ES-I3 (cell line): ENCODE results near the gene HERPUD1.

Experiments
- H3K36me3 ChIP-seq: 2 replicates; pipeline ENCODE4 v1.6.1; 2013; ENCODE audit warnings: mild to moderate bottlenecking, low read length, control low read depth, moderate library complexity; ENCODE audit not compliant: insufficient read depth
- H3K4me1 ChIP-seq: 2 replicates; pipeline ENCODE4 v1.6.1; 2013; ENCODE audit warnings: mild to moderate bottlenecking, control low read depth, low read length; ENCODE audit not compliant: insufficient read depth
- H3K9ac ChIP-seq: 2 replicates; pipeline ENCODE4 v1.6.1; 2013; ENCODE audit warnings: low read depth, mild to moderate bottlenecking, low read length, moderate library complexity
- H3K9me3 ChIP-seq: 2 replicates; pipeline ENCODE4 v1.6.1; 2013; ENCODE audit warnings: mild to moderate bottlenecking, low read length, moderate library complexity; ENCODE audit not compliant: control insufficient read depth, insufficient read depth

The HERPUD1 gene

GRCh38 chr16:56936491-56936890, 4.5 kb downstream of the HERPUD1 start:
- Histone ChIP-seq H3K9me3 (no peaks in the 10 kb centered on the region), H3K36me3 (peaks cover 38% of the 10 kb centered on the region), H3K4me1 (no peaks in the 10 kb centered on the region), H3K9ac (no peak overlapping the region)

GRCh38 chr16:56936950-56937349, 5.0 kb downstream of the HERPUD1 start:
- no peaks in the 10 kb centered on the region for H3K9me3 ChIP-seq
- no peak overlapping the region for H3K9ac ChIP-seq
- peaks cover 42% of the 10 kb centered on the region for H3K36me3 ChIP-seq
- no peaks in the 10 kb centered on the region for H3K4me1 ChIP-seq

DNA sequence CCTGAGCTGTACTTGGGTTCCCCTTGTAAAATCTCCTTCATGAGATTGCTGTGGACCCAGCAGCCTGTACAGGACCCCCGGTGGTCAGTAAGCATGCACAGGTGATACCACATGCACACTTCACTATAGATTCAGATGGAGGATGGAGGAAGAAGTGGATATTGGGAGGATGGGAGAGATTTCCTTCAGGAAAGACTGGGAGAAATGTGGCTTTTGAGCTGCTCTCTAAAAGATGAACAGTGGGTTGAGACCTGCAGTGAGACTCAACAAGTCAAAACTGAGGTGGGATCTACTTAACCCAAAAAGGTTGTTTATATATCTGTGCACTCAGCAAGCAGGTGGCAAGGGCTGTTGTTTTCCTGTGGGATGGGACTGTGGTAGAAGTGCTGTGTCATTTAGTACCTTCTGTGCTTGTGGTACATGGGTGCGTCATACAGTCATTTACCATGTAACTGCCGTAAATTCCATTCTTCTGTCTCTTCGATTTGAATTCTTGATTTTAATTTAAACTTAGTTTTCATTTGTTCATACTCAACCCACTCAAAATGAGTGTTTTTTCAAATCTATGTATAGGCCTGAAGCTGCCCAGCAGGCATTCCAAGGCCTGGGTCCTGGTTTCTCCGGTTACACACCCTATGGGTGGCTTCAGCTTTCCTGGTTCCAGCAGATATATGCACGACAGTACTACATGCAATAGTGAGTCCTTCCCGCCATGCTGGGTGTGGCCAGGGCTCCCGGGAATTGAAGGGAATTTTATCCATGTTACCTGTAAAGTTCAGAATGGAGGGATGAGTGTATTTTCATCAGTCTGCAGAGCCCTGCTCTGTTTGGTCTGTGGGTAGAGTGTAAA, 6.9 kb downstream of the HERPUD1 start:
- no peak overlapping the region for H3K9ac ChIP-seq
- no peaks in the 10 kb centered on the region for H3K4me1 ChIP-seq
- peaks cover 55% of the 10 kb centered on the region for H3K36me3 ChIP-seq
- no peaks in the 10 kb centered on the region for H3K9me3 ChIP-seq

DNA sequence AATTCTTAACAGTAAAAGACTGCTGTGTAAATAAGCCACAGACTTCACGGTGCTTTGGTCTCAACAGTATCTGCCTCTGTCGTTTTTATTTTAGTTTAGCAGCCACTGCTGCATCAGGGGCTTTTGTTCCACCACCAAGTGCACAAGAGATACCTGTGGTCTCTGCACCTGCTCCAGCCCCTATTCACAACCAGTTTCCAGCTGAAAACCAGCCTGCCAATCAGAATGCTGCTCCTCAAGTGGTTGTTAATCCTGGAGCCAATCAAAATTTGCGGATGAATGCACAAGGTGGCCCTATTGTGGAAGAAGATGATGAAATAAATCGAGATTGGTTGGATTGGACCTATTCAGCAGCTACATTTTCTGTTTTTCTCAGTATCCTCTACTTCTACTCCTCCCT, 7.9 kb downstream of the HERPUD1 start:
- Histone ChIP-seq H3K9me3 (no peaks in the 10 kb centered on the region), H3K4me1 (no peaks in the 10 kb centered on the region), H3K36me3 (peaks cover 60% of the 10 kb centered on the region), H3K9ac (no peak overlapping the region)

DNA sequence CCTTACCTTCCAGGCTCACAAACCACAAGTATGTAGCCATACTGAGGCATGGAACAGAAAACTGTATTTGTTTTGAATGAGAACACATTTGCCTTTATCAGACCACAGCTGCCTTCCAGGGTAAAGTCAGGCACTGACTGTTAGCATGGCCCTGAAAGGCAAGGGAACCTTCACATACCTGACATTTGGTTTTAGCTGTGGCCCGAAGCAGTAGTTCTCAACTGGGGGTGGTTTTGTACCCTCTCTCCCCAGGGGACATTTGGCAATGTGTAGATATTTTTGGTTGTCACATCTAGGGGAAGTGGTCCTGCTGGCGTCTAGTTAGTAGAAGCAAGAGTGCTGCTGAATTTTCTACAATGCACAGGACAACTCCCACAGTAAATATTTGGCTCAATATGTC, 9.2 kb downstream of the HERPUD1 start:
- H3K36me3 ChIP-seq = peaks cover 60% of the 10 kb centered on the region
- no peaks in the 10 kb centered on the region for H3K9me3 ChIP-seq
- H3K4me1 ChIP-seq = no peaks in the 10 kb centered on the region
- no peak overlapping the region for H3K9ac ChIP-seq

DNA sequence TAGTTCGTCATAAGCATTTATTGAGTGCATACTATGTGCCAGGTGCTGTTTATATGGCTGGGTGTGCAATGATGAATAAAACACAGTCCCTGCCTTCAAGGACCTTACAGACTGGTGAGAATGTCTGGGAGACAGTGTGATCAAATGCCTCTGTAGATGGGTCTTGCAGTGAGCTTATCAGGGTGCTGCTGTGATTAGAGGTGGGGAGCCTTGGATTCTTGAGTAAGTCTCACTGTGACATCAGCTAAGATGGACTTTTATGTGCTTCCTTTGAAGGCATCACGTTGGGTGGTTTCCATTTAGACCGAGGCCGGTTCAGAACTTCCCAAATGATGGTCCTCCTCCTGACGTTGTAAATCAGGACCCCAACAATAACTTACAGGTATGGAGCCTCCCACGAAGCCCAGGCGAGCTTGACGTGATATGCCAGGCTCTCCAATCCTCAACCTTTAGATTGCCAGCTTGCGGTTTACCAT, 10.0 kb downstream of the HERPUD1 start:
- Histone ChIP-seq H3K9me3 (no peaks in the 10 kb centered on the region), H3K9ac (no peak overlapping the region), H3K4me1 (no peaks in the 10 kb centered on the region), H3K36me3 (peaks cover 59% of the 10 kb centered on the region)

GRCh38 chr16:56943761-56944375, 11.9 kb downstream of the HERPUD1 start:
- H3K36me3 ChIP-seq = peaks cover 52% of the 10 kb centered on the region
- H3K9me3 ChIP-seq = no peaks in the 10 kb centered on the region
- H3K9ac ChIP-seq = no peak overlapping the region
- H3K4me1 ChIP-seq = no peaks in the 10 kb centered on the region

DNA sequence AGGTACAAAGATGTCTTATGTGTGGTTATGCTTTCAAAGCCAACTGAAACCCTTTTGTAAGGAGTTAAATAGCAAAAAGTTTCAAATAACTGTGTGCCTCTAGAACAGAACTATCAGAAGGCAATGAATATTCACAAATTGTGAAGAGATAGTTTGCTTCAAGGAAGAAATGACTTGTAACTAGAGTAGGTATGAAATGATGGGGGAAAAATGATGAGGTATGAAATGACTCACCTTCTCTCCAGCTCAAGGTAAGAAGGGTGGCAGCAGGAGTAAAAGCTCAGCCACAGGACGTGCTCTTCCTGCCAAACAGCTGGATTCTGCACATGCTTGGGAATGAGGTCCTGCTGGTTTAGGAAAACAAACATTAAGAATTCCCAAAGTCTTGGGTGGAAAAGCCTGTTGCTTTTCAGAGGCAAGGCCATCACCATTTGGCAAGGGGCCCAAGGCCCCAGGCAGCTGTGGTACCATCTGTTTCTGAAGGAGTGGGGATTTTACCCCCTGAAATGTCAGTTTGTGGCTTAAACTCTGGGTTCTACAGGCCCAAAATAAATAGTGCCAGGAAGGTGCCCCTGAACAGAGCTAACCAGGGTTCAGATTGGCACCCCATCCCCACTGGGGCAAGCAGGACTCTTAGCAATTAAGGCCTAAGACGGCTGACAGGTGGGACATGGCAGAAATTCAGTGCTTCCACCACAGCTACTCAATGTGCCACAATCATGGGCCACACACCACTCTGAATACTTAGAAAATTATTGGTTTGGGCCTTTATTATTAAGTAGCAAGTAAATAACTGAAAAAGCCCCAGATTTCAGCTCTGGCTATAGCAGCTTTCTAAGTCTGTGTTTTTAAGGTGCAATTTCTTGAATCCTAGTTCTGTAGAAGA, 13.3 kb downstream of the HERPUD1 start:
- Histone ChIP-seq H3K4me1 (no peaks in the 10 kb centered on the region), H3K9me3 (no peaks in the 10 kb centered on the region), H3K36me3 (peaks cover 39% of the 10 kb centered on the region), H3K9ac (no peak overlapping the region)

DNA sequence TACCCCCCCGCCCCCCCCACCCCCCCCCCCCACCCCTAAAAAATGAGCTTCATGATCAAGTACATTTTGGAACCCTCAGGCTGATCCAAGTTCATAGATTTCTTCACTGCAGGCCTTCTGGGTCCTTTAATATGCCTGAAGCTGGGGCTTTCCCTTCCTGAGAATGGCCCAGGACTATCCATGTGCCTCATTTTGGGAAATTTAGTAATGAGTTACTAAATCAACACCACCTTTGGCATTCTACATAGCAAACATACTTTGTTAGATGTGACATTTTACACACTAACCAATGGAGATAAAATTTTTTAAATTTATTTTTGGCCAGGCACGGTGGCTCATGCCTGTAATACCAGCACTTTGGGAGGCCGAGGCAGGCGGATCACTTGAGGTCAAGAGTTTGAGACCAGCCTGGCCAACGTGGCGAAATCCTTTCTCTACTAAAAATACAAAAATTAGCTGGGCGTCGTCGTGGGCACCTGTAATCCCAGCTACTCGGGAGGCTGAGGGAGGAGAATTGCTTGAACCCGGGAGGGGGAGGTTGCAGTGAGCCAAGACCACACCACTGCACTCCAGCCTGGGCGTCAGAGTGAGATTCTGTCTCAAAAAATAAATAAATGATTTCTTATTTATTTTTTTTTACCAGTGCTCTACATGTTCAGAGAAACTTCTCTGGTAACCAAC, 14.0 kb downstream of the HERPUD1 start:
- Histone ChIP-seq H3K9me3 (no peaks in the 10 kb centered on the region), H3K36me3 (peaks cover 33% of the 10 kb centered on the region), H3K9ac (no peak overlapping the region), H3K4me1 (no peaks in the 10 kb centered on the region)

- H3K9me3 ChIP-seq = no peaks in the 10 kb centered on the region
- H3K9ac ChIP-seq = no peak overlapping the region
- peaks cover 24% of the 10 kb centered on the region for H3K36me3 ChIP-seq
- H3K4me1 ChIP-seq = no peaks in the 10 kb centered on the region
These were observed 15.0 kb downstream of the HERPUD1 start for GRCh38 chr16:56946767-56947603.

- Histone ChIP-seq H3K36me3 (peaks cover 19% of the 10 kb centered on the region), H3K4me1 (no peaks in the 10 kb centered on the region), H3K9ac (no peak overlapping the region), H3K9me3 (no peaks in the 10 kb centered on the region)
These were observed 15.7 kb downstream of the HERPUD1 start for GRCh38 chr16:56947604-56947995.

- Histone ChIP-seq H3K36me3 (peaks cover 18% of the 10 kb centered on the region), H3K9ac (no peak overlapping the region), H3K9me3 (no peaks in the 10 kb centered on the region), H3K4me1 (no peaks in the 10 kb centered on the region)
These were observed 16.3 kb downstream of the HERPUD1 start for GRCh38 chr16:56948234-56948633.

- no peaks in the 10 kb centered on the region for H3K9me3 ChIP-seq
- peaks cover 4% of the 10 kb centered on the region; the same call in 1 of the 2 replicates for H3K36me3 ChIP-seq
- H3K9ac ChIP-seq = no peak overlapping the region
- no peaks in the 10 kb centered on the region for H3K4me1 ChIP-seq
These were observed 18.1 kb downstream of the HERPUD1 start for GRCh38 chr16:56950051-56950450.
